K562 (cell line): Measurements from ENCODE around the gene OTOGL.

Source experiments
- CTCF ChIP-seq, 3 experiments: IDR thresholded peaks in 2 of 3; conservative IDR thresholded peaks in 1 of 3; 2 replicates each; pipeline ENCODE4 v1.5.1; 2011 to 2012; ENCODE audit warnings: low read length in 3 of 3, mild to moderate bottlenecking in 3 of 3, control low read depth in 2 of 3, improper control_type of control experiment in 1 of 3, inconsistent platforms in 1 of 3, low read depth in 1 of 3, mixed read lengths in 1 of 3, moderate library complexity in 1 of 3; ENCODE audit not compliant: insufficient read depth in 2 of 3
- MYC ChIP-seq, 2 experiments: fragments of 250-450 bp in 1 of 2; sonication (Bioruptor Pico) in 1 of 2; IDR thresholded peaks; 2 replicates each; pipeline versions ENCODE4 v1.5.1 to v1.6.1; 2012 to 2021; ENCODE audit warnings: low read depth in 2 of 2, borderline replicate concordance in 1 of 2, improper control_type of control experiment in 1 of 2, low read length in 1 of 2, mild to moderate bottlenecking in 1 of 2, moderate library complexity in 1 of 2
- NFATC3 ChIP-seq: fragments of 450-650 bp; IDR thresholded peaks from 2 replicates; pipeline ENCODE4 v1.6.1; 2017; ENCODE audit warnings: mild to moderate bottlenecking
- XRCC5 ChIP-seq: fragments of 200-400 bp; formaldehyde crosslinking; IDR thresholded peaks from 2 replicates; pipeline ENCODE4 v1.6.1; 2017; ENCODE audit warnings: low read depth, mild to moderate bottlenecking, low read length
- ZNF511 ChIP-seq: sonication (generic); formaldehyde crosslinking; IDR thresholded peaks from 2 replicates; pipeline ENCODE4 v1.8.0; 2022; ENCODE audit warnings: mild to moderate bottlenecking, missing genetic modification reagents
- TF ChIP-seq, protein P1 (sequence below): fragments of 450-650 bp; formaldehyde crosslinking; IDR thresholded peaks from 2 replicates; pipeline ENCODE4 v1.4.0; 2020; ENCODE audit warnings: mild to moderate bottlenecking, mixed read lengths

DNA sequence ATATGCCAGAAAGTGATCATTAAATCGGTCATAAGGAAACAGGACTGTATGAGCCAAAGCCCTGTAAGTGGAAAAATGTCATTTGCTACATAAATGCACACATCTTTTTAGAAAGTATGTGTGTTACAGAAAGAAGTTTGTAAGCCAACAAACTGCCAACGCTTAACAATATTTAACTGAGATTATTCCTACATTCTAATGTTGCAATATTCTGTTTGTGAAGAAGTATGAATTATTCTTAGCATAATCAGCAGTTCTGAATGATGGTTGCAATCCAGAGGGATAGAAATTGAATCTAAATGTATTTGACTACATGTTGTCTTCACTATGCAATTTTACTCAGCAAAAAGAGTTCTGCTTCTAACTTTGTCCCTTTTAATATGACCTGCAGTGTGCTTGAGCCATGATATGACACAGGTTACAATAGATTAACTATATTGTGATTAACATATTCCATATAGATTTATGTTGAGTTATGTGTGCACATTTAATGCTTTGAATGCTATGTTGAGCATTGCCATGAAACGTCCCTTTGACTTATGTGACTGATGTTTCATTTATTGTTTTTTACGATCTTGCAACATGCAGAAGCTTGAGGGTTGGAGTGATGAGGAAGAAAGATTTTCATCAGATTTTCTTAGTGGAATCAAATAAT is 277.9 kb downstream of the OTOGL start:
- TF ChIP-seq ZNF511 (no peak), MYC (IDR thresholded peaks at IDR 0.05; ENCODE audit: low read depth, low read length) (no peak), MYC (CRISPR knock-in tag; IDR thresholded peaks at IDR 0.05; ENCODE audit: borderline replicate concordance, low read depth) (no peak), CTCF (IDR thresholded peaks at IDR 0.05 in 2 of 3, conservative IDR thresholded peaks at IDR 0.05 in 1 of 3; ENCODE audit: insufficient read depth in 2 of 3, low read depth in 1 of 3, low read length in 3 of 3) (no peak), NFATC3 (no peak), XRCC5 (no peak)
- TF ChIP-seq, protein P1, sequence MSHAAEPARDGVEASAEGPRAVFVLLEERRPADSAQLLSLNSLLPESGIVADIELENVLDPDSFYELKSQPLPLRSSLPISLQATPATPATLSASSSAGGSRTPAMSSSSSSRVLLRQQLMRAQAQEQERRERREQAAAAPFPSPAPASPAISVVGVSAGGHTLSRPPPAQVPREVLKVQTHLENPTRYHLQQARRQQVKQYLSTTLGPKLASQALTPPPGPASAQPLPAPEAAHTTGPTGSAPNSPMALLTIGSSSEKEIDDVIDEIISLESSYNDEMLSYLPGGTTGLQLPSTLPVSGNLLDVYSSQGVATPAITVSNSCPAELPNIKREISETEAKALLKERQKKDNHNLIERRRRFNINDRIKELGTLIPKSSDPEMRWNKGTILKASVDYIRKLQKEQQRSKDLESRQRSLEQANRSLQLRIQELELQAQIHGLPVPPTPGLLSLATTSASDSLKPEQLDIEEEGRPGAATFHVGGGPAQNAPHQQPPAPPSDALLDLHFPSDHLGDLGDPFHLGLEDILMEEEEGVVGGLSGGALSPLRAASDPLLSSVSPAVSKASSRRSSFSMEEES, result no peak
